ENCODE data around the gene KCTD19.

- TF ChIP-seq REST (IDR thresholded peaks at IDR 0.05; ENCODE audit: low read depth) (no peak), EGR1 (IDR thresholded peaks at IDR 0.05) (no peak), ZBTB7A (IDR thresholded peaks at IDR 0.05; ENCODE audit: low read depth) (no peak), TEAD4 (IDR thresholded peaks at IDR 0.05) (no peak), EP300 (IDR thresholded peaks at IDR 0.05; ENCODE audit: borderline replicate concordance) (no peak), MAX (IDR thresholded peaks at IDR 0.05) (no peak), FOXM1 (IDR thresholded peaks at IDR 0.05; ENCODE audit: borderline replicate concordance, low read depth) (no peak), NFIC (IDR thresholded peaks at IDR 0.05) (no peak), USF1 (IDR thresholded peaks at IDR 0.05) (no peak)
These were observed 44.8 kb downstream of the KCTD19 start for GRCh38 chr16:67281536-67282446.

Measured in Ishikawa (cell line).